ENCODE measurements around the gene PRR15.

DNA sequence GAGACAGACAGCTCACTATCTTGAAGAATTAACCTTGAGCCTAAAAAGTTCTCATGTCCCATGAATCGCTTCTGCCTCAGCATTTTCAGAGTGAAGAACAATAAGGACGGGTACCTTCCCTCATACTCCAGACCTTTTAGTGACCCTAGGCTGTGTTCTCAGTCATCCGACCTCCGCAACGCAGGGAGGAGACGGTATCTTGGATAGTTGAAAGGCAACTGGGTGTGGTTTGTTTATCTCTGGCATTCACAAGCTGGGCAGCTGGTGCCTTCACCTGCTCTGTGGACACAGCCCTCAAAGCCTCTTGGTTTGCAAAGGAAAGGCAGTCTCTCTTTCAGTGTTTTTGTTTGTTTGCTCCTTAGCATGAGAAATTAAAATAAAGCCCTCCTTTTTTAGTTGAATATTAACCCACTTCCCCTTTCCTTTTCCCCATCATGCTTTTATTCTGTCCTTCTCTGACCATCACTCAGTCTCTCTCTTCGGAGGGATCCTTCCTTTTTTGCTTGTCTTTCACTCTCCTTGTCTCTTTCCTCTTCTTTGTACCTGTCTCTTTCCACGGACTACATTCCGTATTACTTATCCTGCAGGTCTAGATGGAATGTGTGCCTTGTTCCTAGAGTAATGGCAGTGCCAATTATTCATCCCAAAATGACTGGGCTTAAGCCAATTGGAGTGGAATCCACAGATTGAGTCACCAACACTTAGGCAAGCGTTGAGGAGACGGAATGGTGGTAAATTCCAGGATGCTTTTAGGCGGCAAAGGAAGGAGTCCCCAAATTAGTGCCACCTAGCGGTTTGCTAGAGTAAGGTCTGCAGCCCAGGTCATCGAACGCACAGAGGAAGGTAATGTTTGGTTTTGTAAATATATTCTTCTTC is 45.8 kb downstream of the PRR15 start:
- TF ChIP-seq, protein P1, sequence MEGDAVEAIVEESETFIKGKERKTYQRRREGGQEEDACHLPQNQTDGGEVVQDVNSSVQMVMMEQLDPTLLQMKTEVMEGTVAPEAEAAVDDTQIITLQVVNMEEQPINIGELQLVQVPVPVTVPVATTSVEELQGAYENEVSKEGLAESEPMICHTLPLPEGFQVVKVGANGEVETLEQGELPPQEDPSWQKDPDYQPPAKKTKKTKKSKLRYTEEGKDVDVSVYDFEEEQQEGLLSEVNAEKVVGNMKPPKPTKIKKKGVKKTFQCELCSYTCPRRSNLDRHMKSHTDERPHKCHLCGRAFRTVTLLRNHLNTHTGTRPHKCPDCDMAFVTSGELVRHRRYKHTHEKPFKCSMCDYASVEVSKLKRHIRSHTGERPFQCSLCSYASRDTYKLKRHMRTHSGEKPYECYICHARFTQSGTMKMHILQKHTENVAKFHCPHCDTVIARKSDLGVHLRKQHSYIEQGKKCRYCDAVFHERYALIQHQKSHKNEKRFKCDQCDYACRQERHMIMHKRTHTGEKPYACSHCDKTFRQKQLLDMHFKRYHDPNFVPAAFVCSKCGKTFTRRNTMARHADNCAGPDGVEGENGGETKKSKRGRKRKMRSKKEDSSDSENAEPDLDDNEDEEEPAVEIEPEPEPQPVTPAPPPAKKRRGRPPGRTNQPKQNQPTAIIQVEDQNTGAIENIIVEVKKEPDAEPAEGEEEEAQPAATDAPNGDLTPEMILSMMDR (IDR thresholded peaks at IDR 0.05; ENCODE audit: low read depth, low read length, missing input control): peak; percentile 59
- TF ChIP-seq RXRA (IDR thresholded peaks at IDR 0.05) (peak; percentile 9 to 10), YY1 (IDR thresholded peaks at IDR 0.05) (no peak), RAD21 (IDR thresholded peaks at IDR 0.05) (peak; percentile 66 to 78), TAF1 (conservative IDR thresholded peaks at IDR 0.05) (no peak), SP1 (IDR thresholded peaks at IDR 0.05) (no peak), FOXA1 (IDR thresholded peaks at IDR 0.05) (no peak), HNF4A (conservative IDR thresholded peaks at IDR 0.05) (no peak), GABPA (IDR thresholded peaks at IDR 0.05 in 1 of 2, conservative IDR thresholded peaks at IDR 0.05 in 1 of 2) (no peak), EGR1 (IDR thresholded peaks at IDR 0.05; ENCODE audit: low read depth in 2 of 2) (no peak)
- TF ChIP-seq, protein P2, sequence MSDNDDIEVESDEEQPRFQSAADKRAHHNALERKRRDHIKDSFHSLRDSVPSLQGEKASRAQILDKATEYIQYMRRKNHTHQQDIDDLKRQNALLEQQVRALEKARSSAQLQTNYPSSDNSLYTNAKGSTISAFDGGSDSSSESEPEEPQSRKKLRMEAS (IDR thresholded peaks at IDR 0.05): no peak
- TF ChIP-seq, protein P3, sequence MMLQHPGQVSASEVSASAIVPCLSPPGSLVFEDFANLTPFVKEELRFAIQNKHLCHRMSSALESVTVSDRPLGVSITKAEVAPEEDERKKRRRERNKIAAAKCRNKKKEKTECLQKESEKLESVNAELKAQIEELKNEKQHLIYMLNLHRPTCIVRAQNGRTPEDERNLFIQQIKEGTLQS (IDR thresholded peaks at IDR 0.05): no peak
- TF ChIP-seq, protein P4, sequence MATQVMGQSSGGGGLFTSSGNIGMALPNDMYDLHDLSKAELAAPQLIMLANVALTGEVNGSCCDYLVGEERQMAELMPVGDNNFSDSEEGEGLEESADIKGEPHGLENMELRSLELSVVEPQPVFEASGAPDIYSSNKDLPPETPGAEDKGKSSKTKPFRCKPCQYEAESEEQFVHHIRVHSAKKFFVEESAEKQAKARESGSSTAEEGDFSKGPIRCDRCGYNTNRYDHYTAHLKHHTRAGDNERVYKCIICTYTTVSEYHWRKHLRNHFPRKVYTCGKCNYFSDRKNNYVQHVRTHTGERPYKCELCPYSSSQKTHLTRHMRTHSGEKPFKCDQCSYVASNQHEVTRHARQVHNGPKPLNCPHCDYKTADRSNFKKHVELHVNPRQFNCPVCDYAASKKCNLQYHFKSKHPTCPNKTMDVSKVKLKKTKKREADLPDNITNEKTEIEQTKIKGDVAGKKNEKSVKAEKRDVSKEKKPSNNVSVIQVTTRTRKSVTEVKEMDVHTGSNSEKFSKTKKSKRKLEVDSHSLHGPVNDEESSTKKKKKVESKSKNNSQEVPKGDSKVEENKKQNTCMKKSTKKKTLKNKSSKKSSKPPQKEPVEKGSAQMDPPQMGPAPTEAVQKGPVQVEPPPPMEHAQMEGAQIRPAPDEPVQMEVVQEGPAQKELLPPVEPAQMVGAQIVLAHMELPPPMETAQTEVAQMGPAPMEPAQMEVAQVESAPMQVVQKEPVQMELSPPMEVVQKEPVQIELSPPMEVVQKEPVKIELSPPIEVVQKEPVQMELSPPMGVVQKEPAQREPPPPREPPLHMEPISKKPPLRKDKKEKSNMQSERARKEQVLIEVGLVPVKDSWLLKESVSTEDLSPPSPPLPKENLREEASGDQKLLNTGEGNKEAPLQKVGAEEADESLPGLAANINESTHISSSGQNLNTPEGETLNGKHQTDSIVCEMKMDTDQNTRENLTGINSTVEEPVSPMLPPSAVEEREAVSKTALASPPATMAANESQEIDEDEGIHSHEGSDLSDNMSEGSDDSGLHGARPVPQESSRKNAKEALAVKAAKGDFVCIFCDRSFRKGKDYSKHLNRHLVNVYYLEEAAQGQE (IDR thresholded peaks at IDR 0.05): no peak
- TF ChIP-seq, protein P5, sequence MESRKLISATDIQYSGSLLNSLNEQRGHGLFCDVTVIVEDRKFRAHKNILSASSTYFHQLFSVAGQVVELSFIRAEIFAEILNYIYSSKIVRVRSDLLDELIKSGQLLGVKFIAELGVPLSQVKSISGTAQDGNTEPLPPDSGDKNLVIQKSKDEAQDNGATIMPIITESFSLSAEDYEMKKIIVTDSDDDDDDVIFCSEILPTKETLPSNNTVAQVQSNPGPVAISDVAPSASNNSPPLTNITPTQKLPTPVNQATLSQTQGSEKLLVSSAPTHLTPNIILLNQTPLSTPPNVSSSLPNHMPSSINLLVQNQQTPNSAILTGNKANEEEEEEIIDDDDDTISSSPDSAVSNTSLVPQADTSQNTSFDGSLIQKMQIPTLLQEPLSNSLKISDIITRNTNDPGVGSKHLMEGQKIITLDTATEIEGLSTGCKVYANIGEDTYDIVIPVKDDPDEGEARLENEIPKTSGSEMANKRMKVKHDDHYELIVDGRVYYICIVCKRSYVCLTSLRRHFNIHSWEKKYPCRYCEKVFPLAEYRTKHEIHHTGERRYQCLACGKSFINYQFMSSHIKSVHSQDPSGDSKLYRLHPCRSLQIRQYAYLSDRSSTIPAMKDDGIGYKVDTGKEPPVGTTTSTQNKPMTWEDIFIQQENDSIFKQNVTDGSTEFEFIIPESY (IDR thresholded peaks at IDR 0.05): no peak

Measured in liver (tissue), 3 donors.